Endothelial cell of umbilical vein (primary cell): ENCODE results near the gene CCNYL1.

Source experiments
- EZH2 ChIP-seq: IDR thresholded peaks from 2 replicates; pipeline ENCODE4 v1.6.1; 2012; ENCODE audit warnings: borderline replicate concordance, low read depth, mild to moderate bottlenecking, moderate library complexity, low read length, inconsistent platforms; ENCODE audit not compliant: severe bottlenecking
- FOS ChIP-seq: IDR thresholded peaks from 2 replicates; pipeline ENCODE4 v1.6.1; 2011; ENCODE audit warnings: mild to moderate bottlenecking, low read length, moderate library complexity, borderline replicate concordance; ENCODE audit not compliant: insufficient read depth
- JUN ChIP-seq: IDR thresholded peaks from 2 replicates; pipeline ENCODE4 v1.6.1; 2011; ENCODE audit warnings: borderline replicate concordance, low read depth; ENCODE audit not compliant: insufficient read length, insufficient read depth
- MYC ChIP-seq: IDR thresholded peaks from one replicate; pipeline ENCODE4 v1.6.1; 2011; ENCODE audit warnings: mild to moderate bottlenecking, low read depth, low read length
- POLR2A ChIP-seq: IDR thresholded peaks from 2 replicates; pipeline ENCODE4 v1.6.1; 2012; ENCODE audit warnings: low read depth, mild to moderate bottlenecking, control low read depth, low read length
- POLR2AphosphoS5 ChIP-seq: IDR thresholded peaks from 2 replicates; pipeline ENCODE4 v1.6.1; 2012; ENCODE audit warnings: low read depth, mild to moderate bottlenecking, control low read depth, low read length, moderate library complexity; ENCODE audit not compliant: insufficient read depth
- TF ChIP-seq, protein P1 (sequence below), 2 donors: IDR thresholded peaks; 1 replicate in 1 of 2; 2 replicates in 1 of 2; pipeline ENCODE4 v1.5.1; 2011; ENCODE audit warnings: low read length in 2 of 2, mild to moderate bottlenecking in 2 of 2, moderate library complexity in 2 of 2, control low read depth in 1 of 2, inconsistent platforms in 1 of 2, low read depth in 1 of 2; ENCODE audit not compliant: insufficient read depth in 1 of 2; ENCODE audit errors: extremely low read depth in 1 of 2
- TF ChIP-seq, protein P2 (sequence below): IDR thresholded peaks from 2 replicates; pipeline ENCODE4 v1.6.1; 2011; ENCODE audit not compliant: insufficient read depth, insufficient read length

DNA sequence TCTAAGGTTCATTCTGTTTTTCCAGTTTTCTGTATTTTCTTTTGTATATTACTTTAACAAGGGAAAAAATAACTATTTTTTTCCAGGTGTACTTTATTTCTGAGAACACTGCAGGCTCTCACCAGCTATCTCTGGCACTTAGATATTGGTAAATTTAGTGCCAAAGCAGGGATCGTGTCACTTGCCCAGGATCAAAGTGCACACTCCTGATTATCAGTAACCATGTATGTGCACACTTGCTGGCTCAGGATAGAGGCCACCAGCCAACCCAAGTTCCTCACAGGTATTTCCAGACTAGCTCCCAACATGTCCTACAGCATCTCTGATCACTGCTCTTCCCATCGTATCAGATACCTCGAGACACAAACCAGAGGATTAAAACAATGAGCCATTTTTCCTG lies 64.0 kb downstream of the CCNYL1 start:
- TF ChIP-seq, protein P1, sequence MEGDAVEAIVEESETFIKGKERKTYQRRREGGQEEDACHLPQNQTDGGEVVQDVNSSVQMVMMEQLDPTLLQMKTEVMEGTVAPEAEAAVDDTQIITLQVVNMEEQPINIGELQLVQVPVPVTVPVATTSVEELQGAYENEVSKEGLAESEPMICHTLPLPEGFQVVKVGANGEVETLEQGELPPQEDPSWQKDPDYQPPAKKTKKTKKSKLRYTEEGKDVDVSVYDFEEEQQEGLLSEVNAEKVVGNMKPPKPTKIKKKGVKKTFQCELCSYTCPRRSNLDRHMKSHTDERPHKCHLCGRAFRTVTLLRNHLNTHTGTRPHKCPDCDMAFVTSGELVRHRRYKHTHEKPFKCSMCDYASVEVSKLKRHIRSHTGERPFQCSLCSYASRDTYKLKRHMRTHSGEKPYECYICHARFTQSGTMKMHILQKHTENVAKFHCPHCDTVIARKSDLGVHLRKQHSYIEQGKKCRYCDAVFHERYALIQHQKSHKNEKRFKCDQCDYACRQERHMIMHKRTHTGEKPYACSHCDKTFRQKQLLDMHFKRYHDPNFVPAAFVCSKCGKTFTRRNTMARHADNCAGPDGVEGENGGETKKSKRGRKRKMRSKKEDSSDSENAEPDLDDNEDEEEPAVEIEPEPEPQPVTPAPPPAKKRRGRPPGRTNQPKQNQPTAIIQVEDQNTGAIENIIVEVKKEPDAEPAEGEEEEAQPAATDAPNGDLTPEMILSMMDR (IDR thresholded peaks at IDR 0.05; ENCODE audit: extremely low read depth in 1 of 2, insufficient read depth in 1 of 2, low read depth in 1 of 2, low read length in 2 of 2), result no peak
- TF ChIP-seq POLR2A, result no peak
- no peak for TF ChIP-seq EZH2
- TF ChIP-seq POLR2AphosphoS5, result no peak
- TF ChIP-seq, protein P2, sequence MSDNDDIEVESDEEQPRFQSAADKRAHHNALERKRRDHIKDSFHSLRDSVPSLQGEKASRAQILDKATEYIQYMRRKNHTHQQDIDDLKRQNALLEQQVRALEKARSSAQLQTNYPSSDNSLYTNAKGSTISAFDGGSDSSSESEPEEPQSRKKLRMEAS, result no peak
- TF ChIP-seq JUN, result no peak
- no peak for TF ChIP-seq MYC
- no peak for TF ChIP-seq FOS
